ENCODE results near the gene IMPDH1. TPM values are rescaled to one million over a fixed set of nuclear protein-coding genes. Genes with fewer than 3 reads are reported as not detected.

The IMPDH1 gene
- total RNA-seq, 1 experiment from 2014 or later = 46.7 TPM

DNA sequence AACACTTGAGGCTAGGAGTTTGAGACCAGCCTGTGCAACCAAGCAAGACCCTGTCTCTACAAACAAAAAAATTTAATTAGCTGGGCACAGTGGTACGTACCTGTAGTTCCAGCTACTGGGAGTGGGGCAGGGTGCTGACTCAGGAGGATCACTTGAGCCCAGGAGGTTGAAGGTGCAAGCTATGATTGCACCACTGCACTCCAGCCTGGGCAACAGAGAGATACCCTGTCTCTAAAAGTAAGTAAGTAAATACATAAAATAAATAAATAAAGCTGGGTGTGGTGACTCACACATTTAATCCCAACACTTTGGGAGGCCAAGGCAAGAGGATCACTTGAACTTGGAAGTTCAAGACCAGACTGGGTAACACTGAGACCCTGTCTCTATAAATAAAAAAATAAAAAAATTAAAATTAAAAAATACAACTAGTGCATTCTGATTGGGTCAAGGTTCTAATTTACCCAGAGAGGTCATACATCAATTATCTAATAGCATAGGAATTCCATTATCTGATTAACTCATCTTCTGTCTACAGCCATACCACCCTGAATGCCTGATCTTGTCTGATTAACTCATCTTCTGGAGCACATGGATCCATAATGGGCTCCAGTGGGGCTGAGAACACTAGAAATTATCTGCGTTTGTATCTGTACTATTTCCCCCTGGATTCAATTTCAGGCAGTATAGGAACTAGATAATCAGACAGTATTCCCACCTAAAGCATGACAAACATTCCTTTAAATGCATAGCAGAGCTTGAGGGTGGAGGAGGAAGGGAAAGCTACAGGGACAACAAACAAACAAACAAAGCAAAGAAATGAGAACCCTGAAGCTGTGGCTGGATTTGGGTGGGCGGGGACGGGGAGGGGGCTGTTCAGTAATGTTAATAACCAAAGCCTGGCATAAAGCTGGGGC, 24.9 kb upstream of the IMPDH1 start:
- DNase-seq (ENCODE audit: low spot score) = no peak

DNA sequence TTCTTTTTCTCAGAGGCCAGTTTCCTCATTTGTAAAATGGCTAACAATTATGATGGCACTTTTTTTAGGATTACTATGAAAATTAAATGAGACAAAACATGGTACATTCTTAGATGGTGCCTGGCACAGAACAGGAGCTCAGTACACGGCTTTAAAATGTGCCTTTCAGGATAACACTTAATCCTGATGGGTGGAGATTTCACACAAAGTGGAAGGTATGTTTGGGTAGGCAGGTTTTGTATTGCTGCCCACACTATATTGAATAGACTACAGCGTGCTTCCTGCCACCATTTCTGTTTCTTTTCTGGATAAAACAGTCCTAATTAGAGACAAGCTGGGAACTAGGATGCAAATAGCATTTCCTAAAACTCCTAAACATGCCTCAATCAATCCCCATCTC, 22.0 kb upstream of the IMPDH1 start:
- DNase-seq (ENCODE audit: low spot score) = no peak

DNA sequence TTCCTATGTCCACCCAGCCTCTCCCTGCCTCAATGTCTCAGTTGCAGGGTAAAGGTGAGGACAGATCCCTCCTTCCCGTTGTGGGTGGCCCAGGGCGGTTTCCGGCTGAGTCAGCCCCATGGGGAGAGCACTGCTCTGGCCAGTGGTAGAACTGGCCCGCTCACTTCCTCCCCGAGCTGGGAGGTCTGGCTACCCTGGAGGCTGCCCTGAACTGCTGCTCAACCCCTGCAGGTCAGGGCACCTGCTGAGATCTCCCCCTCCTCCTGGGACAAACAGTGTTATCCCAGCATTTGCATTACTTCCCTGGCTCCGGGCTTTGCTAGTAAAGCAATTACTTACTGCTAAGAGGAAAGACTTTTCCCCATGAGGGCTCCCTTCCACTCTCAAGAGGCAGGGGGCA, 21.4 kb upstream of the IMPDH1 start:
- no peak for DNase-seq (ENCODE audit: low spot score)

DNA sequence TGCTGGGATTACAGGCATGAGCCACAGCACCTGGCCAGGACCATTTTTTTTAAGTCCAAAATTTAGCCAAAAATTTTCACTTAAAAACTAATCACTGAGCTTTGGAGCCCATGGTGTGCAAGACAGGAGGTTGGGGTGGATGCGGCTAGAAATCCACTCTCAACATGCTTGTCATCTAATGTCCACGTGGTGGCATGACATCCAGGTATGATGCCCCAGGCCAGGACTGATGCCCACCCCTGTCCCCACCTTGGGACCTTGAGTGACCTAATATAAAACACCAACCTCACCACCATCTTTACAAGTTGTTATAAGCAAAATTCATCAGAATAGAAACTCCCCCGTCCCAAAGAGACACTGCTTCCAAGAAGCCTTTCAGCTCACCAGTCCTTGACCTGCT, 20.4 kb upstream of the IMPDH1 start:
- DNase-seq (ENCODE audit: low spot score) = no peak

DNA sequence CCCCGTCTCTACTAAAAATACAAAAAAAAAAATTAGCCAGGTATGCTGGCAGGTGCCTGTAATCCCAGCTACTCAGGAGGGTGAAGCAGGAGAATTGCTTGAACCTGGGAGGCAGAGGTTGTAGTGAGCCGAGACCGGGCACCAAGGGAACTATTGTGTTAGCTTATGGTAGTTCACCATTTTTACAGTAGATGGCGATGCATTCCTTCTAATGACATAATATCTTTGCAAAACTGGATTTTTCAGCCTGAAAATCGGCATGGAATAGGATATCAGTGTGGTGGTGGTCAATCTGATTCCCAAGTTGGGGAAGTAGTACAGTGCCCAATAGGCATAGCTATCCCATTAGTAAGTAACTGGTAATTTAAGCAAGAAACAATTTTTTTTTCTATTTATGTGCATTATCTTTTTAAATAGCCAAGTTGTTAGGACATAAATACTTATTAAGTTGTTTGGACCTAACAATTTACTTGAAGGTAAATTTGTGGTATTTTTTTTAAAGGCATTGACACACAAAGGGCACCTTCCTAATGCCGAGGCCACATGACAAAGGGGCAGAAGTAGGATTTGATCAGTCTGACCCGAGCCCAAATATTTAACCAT, 17.6 kb upstream of the IMPDH1 start:
- DNase-seq (ENCODE audit: low spot score) = peak; percentile 54

DNA sequence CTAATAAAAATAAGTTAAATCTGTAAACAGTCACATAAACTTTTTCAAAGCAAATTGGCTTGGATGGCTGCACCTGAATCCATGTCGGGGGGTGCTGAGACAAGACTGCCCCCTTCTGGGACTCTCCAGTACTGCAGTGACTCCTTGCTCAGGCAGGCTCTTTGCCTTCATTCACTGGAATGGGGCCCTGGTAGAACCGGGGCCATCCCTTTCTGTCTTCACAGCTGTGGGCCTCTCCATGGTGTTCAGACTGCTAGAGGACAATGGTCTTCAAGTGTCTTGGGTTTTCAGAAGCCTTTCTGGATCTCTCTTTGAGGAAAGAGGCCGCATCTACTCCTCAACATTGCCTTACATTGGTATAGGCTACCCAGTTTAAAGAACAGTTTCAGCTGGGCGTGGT, 16.1 kb upstream of the IMPDH1 start:
- no peak for DNase-seq (ENCODE audit: low spot score)

DNA sequence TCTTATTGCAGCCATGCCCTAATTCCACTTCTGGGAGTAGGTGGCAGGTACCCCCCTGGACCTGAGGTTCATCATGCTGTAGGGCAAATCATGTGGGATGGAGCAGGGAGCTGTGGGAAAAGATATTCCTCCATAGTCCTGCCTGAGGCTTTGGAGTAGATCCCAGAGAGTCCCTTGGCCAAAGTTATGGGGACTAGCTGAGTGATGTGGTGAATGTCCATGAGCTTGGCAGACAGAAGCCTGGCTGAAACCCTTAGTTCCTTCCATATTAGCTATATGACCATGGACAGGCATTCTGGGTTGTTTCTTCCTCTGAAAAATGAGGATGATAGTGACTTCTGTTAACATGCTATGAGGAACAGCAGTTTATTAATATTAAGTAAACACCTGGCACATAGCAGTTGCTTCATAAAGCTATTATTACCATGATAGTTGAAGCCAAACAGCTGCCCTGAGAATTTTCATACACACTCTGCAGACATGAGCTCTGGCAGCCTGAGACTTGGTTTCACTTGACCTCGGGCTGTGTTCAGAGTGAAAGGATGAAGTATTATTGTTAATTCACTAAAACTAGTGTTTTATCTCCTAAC, 15.0 kb upstream of the IMPDH1 start:
- DNase-seq (ENCODE audit: low spot score) = no peak

DNA sequence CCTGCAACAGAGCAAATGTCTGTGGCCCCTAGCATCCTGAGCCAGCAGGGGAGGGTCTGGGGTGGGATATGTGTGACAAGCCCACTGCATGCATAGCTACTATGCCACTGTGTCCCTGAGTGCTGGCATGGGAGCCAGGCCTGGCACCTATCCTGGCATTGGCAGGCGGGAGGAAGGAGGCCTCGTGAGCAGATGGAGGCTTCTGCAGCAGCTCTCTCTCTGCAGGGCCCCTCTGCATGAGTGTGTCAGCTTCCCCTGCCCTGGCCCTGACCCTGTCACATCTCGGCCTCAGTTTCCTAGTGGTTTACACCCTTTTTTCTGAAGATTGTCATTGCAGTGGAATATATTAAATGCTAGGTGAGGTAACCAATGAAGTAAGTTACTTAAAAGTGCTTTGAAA, 13.1 kb upstream of the IMPDH1 start:
- no peak for DNase-seq (ENCODE audit: low spot score)

DNA sequence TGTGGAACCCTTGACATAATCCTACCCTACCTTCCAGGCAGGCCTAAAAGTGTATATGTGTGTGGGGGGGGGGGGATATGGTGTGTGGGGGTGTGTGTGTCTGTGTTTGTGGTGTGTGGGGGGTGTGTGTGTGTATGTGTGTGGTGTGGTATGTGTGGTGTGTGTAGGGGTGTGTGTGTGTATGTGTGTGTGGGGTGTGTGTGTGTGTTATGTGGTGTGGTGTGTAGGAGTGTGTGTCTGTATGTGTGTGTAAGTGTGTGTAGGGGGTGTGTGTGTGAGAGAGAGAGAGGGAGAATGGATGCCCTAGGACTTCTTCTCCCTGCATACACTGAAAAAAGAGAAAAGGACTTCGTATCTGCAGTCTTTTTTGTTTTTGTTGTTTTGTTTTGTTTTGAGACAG, 12.3 kb upstream of the IMPDH1 start:
- no peak for DNase-seq (ENCODE audit: low spot score)

DNA sequence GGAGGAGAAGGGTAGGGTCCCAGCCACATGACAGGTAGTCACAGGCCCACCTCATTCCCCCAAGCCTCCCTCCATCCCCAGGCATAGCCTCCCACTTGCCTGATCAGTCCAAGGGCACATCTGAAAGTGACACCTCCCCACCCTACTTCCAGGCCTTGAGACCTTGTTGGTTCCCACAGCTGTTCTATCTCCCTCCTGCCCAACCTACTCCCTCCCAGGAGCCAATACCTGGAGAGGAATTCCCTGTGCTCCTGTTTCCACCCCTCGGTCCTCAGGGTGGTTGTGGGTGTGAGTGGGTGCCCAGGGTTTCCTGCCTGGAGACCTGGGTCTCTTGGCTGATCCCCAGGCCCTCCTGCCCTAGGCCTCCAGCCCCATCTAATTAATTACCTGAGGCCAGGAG, 11.6 kb upstream of the IMPDH1 start:
- DNase-seq (ENCODE audit: low spot score) = no peak

DNA sequence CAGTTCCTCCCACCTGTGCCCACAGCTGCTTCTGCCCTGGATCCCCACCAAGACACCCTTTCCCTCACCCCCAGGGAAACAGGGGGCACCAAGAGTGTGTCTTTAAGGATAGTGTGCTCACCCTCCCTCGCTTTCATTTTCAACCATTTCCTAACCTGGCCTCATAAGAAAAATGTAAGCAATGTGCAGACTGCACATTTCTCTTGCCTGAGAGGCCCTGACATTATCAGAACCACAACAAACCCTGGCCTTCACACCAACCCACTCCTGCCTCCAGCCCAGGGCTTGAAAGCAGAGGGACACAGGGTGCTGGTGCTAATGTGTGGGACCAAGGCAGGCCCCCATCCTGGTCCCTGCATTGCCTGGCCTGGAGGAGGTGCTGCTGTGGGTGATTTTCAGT, 11.0 kb upstream of the IMPDH1 start:
- no peak for DNase-seq (ENCODE audit: low spot score)

DNA sequence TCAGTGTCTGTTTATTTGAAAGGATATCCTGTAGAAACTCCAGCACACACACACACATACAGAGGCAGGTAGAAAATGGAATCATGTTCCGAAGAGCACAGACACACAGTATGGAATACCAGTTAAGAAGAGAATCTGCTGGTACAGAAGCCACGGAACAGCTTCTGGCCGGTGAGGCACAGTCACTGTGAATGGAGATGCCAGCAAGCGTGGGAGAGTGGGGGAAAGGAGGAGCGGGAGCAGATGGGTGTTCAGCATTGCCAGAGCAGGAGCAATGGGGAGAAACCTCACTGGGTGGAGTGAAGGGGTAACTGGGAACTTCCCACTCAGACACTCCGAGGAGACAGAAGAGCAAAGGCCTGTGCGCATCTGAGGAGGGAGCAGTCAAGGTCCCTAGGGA, 9.5 kb upstream of the IMPDH1 start:
- no peak for DNase-seq (ENCODE audit: low spot score)

DNA sequence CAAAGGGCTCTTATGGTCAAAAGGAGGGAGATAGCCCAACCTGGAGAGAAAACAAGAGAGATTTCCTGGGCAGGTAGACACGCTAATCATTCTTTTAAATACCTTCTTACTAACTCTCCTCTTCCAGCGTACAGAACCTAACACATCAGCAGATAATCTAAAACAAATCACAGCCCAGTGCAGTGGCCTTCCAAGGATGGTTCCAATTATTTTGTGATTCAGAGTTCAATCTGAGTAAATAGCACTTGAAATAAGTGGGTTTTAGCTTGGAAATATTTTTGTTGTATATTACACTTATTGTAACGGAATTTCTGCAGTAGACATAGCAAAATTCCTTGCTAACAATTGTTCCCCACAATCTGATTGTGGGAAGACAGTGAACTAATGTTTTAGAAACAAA, 7.3 kb upstream of the IMPDH1 start:
- DNase-seq (ENCODE audit: low spot score) = no peak

DNA sequence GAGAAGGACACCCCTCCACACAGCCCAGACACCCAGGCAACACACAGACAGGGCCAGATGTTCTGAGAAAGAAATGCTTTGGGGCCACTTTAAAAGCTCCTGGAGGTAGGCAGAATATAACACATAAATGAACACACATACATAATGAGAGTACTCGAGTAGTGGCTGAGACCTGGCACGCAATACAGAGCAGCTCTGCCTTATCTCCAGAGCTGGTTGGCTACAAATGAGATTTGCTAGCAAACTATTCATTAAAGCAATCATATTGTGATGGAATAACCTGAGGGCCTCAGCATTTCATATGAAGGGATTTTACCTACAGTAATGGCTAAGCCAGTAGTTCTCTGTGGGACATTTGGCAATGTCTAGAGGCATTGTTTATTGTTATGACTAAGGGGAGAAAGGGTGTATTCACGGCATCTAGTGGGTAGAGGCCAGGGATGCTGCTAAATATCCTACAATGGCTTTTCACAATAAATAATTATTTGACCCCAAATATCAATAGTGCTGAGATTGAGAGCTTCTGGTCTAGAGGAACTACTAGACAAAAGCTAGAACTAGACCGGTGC, 5.5 kb upstream of the IMPDH1 start:
- no peak for DNase-seq (ENCODE audit: low spot score)

DNA sequence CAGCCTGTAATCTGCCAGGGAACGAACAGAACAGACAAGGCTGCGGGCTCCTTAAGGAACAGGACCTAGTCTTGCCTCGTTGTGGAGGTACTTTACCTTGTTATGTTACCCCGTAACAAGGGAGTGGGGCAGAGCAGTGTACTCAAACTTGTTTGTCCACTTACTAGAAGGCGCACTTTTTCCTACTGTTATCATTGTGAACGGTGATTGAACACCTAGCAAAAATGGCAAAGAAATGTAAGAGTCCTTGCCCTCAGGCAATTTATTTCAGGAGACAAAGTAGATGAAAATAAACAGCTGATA, 620 bp upstream of the IMPDH1 start:
- no peak for DNase-seq (ENCODE audit: low spot score)

DNA sequence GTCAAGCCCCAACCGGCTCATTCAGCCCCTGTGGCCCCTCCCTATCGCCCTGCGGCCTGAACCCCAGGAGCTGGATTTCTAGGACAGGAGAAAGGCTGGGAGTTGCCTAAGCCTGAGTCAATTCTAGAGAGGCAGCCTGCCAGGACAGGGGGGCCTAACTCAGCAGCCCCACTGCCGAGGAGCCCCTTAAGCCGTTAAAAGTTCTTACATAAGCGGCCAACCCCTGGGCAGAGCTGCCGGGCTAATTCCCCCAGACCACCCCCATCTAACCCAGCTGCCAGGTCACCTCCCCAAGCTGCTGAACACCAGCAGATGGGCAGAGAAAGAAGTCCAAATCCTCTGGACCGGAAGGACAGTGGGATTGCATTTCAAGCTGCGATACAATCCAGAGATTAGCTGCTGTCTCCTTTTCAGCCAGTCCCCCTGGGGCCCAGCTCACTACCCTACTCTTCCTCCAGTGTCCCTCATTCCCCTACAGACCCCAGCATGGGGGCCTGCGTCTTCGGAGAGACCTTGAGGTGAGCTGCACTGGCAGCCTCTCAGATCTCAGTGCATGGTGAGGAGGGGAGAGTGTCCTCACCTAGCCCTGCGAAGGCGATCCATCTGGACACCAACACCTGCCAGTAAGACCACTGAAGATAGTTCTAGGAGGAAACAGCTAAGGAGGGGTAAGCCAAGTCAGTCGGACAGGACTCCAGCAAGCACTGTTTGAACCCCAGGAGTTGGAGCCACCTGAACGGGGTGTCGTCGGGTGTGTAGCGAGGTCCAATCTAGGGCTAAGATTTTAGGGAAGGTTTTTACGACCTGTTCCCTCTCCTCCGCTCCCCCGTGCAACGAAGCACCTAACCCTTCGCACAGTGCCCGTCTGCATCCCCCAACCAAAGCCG, 830 bp downstream of the IMPDH1 start:
- no peak for DNase-seq (ENCODE audit: low spot score)

DNA sequence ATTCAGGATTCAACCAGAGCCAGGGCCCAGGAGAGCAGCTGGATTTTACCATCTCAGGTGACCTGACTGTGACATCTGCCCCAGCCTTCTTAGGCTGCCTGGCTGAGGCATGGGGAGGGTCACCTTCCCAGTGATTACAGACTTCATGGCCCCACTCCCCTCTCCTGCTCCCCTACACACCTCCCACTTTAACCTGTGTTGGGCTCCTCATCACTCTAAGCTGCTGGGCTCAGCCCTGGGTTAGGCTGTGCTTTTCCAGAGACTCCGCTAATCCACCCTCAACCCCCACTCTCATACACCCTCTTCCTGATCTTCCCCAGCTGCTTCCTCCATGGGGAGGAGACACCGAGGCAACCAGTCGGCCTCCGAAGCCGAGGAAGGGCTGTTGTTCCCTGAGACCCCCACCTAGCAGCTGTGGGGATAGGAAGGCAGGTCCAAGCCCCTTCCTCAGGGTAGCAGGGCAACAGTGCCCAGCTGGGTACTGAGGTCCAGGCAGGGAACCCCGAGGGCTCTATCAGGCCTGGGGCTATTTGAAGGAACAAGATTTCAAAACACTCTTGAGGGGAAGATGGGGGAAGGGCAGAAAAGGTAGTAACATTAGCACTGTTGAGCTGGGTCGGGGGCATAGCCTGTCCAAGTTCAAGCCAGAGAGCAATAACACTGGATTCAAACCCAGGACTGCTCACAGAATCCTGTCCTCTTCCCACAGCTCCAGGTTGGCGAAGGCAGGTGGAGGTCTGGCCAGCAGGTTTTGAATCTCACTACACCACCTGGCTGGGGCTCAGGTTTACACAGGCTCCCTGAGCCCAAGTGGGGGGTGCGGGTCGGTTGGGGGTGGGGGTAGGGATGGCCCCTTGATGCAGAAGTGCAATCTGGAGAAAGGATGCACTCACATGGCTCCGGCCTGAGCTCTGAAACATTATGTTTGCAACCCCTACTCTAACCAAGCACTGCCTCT, 1.8 kb downstream of the IMPDH1 start:
- DNase-seq (ENCODE audit: low spot score) = no peak

DNA sequence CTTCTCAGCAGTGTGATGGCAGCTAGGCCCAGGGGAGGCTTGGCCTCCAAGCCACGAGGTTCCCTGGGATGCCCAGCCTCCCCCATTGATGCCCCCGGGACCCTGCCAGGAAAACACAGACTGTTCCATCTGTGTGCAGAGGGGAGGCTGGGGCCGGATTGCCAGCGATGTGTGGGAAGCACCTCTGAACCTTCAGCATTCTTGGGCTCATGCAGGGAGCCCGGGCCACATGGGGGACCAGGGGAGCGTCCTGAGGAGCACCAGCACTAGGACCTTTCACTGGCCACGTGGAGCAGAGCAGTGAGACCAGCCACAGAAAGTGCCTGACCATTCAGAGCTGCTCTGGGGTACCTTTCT, 2.6 kb downstream of the IMPDH1 start:
- DNase-seq (ENCODE audit: low spot score) = no peak

DNA sequence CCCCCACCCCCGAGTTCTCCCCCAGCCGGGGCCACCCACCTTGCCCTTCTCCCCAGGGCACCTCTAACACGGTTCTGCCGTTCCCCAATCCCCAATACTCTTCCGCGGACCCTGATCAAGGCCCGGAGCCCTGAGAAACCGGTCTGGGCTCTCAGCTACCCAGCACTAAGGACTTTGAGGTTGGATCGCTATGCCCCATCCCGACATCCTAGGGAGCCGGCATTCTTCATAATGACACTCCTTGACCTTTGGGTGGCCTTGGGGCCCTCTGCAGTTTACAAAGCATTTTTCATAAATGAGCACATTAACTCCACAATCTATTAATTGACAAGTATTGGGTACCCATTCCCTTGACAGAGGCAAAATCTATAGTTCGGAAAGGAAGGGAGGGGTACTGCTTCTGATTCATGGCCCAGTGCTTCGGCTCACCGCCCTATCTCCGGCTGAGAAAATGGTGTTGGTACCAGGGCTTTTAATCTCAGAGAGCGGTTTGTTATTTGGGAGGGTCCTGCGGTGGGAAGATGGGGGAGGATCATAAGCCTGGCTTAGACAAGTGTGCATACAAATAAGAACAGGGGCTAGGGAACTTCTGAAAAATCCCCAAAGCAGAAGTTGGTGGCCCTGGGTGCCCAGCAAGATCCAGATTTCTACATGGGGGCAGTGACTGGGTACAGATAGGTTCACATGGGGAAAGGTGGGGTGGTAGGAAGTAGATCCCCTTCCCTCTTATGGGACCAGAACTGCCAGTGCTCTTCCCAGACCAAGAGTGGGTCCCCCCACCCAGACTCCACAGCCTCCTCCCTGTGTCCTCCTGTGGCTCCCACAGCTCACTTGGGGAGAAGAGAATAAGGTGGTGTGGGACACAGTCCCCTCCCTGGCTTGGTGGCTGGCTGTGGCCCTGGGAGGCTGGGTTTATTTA, 3.2 kb downstream of the IMPDH1 start:
- no peak for DNase-seq (ENCODE audit: low spot score)
